ENCODE results near the gene RBMS1.

GRCh38 chr2:160309585-160309984 is 184.0 kb downstream of the RBMS1 start:
- TF ChIP-seq CTCF (IDR thresholded peaks at IDR 0.05; ENCODE audit: low read depth, low read length, missing input control) (no peak), GABPA (IDR thresholded peaks at IDR 0.05 in 1 of 2, conservative IDR thresholded peaks at IDR 0.05 in 1 of 2) (no peak), SP1 (IDR thresholded peaks at IDR 0.05) (no peak), REST (IDR thresholded peaks at IDR 0.05) (no peak), ZBTB33 (IDR thresholded peaks at IDR 0.05) (no peak), ATF3 (IDR thresholded peaks at IDR 0.05) (no peak), MAX (IDR thresholded peaks at IDR 0.05) (no peak), JUND (IDR thresholded peaks at IDR 0.05) (no peak), YY1 (IDR thresholded peaks at IDR 0.05) (no peak), TAF1 (conservative IDR thresholded peaks at IDR 0.05) (no peak), HNF4A (conservative IDR thresholded peaks at IDR 0.05) (no peak), RAD21 (IDR thresholded peaks at IDR 0.05) (no peak), FOXA1 (IDR thresholded peaks at IDR 0.05) (no peak), NR2F2 (IDR thresholded peaks at IDR 0.05) (no peak)
